Peyer's patch (tissue), 4 donors: Measurements from ENCODE around the gene SLC31A2. TPM values are rescaled to one million over a fixed set of nuclear protein-coding genes. Genes with fewer than 3 reads are reported as not detected.

ENCODE experiments used
- DNase-seq, 3 donors: peaks; one replicate each; pipeline ENCODE4 v3.0.0-alpha.2; 2017 to 2019
- H3K27ac ChIP-seq, 4 donors: fragments of 200-600 bp; sonication (generic); one replicate each; pipeline ENCODE4 v1.5.1; 2016 to 2019
- H3K27me3 ChIP-seq, 2 donors: fragments of 200-600 bp; sonication (generic); one replicate each; pipeline ENCODE4 v1.5.1; 2019
- H3K36me3 ChIP-seq, 3 donors: fragments of 200-600 bp; sonication (generic); one replicate each; pipeline ENCODE4 v1.5.1; 2016 to 2019
- H3K4me1 ChIP-seq, 4 donors: fragments of 200-600 bp; sonication (generic); one replicate each; pipeline ENCODE4 v1.5.1; 2016 to 2019
- H3K4me3 ChIP-seq, 4 donors: fragments of 200-600 bp; sonication (generic); 1 replicate in 3 of 4; 2 replicates in 1 of 4; pipeline ENCODE4 v1.5.1; 2016 to 2019; ENCODE audit warnings: mild to moderate bottlenecking in 1 of 4
- H3K9me3 ChIP-seq, 4 donors: fragments of 200-600 bp; sonication (generic); one replicate each; pipeline ENCODE4 v1.5.1; 2016 to 2019; ENCODE audit warnings: mild to moderate bottlenecking in 1 of 4
- POLR2A ChIP-seq, 2 donors: fragments of 450-650 bp; IDR thresholded peaks; one replicate each; pipeline ENCODE4 v1.5.1; 2017; ENCODE audit warnings: antibody characterized with exemption in 2 of 2, mild to moderate bottlenecking in 2 of 2, moderate library complexity in 2 of 2
- total RNA-seq, 4 donors: library from RNA; depleted of rRNA; stranded (reverse); fragments of >200 nt; gene quantifications; one replicate each; pipeline ENCODE4 v1.1.0, GENCODE V29; 2016
- TF ChIP-seq, protein P1 (sequence below), 6 experiments: fragments of 450-650 bp in 4 of 6; fragments of 200-600 bp in 2 of 6; sonication (generic) in 1 of 6; IDR thresholded peaks; one replicate each; pipeline ENCODE4 v1.5.1; 2017 to 2019; ENCODE audit warnings: antibody characterized with exemption in 6 of 6, mild to moderate bottlenecking in 3 of 6, moderate library complexity in 1 of 6

Gene SLC31A2
- total RNA-seq, 4 donors from 2014 or later = 12.4 to 116 (median 56.2) TPM

DNA sequence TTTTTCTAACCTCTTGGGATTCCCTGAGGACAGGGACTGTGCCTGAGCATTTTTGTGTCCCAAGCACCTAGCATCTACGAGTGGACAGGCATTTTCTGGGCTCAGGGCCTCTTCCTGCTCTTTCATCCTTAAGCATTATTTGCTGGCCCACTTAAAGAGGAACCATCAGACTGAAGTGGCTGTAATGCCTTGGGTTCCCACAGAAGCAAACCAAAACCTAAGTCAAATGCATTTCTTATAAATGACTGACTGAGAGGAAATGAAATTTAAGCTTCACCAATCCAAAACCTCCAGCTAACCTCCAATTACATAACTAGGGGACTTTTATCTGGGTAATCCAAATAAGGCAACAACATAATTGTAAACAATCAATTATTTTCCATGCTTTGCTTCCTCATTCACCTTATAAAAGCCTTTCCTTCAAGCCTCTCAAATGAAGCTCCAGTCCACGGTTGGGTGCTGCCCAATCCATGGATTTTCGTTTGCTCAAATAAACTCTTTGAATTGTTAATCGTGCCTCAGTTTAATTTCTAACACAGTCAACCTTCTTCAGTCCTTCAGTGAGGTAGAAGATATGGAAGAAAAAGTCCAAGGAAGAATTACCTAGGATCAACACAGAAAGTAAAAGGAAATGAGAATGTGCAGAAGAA lies 25.3 kb upstream of the SLC31A2 start:
- DNase-seq = no peak
- Histone ChIP-seq H3K27me3 (no peaks in the 10 kb centered on the region), H3K27ac (no peak overlapping the region), H3K4me1 (no peaks in the 10 kb centered on the region), H3K36me3 (no peaks in the 10 kb centered on the region), H3K9me3 (no peaks in the 10 kb centered on the region), H3K4me3 (no peak overlapping the region)
- TF ChIP-seq POLR2A (IDR thresholded peaks at IDR 0.05) = no peak
- TF ChIP-seq, protein P1, sequence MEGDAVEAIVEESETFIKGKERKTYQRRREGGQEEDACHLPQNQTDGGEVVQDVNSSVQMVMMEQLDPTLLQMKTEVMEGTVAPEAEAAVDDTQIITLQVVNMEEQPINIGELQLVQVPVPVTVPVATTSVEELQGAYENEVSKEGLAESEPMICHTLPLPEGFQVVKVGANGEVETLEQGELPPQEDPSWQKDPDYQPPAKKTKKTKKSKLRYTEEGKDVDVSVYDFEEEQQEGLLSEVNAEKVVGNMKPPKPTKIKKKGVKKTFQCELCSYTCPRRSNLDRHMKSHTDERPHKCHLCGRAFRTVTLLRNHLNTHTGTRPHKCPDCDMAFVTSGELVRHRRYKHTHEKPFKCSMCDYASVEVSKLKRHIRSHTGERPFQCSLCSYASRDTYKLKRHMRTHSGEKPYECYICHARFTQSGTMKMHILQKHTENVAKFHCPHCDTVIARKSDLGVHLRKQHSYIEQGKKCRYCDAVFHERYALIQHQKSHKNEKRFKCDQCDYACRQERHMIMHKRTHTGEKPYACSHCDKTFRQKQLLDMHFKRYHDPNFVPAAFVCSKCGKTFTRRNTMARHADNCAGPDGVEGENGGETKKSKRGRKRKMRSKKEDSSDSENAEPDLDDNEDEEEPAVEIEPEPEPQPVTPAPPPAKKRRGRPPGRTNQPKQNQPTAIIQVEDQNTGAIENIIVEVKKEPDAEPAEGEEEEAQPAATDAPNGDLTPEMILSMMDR (IDR thresholded peaks at IDR 0.05) = no peak

DNA sequence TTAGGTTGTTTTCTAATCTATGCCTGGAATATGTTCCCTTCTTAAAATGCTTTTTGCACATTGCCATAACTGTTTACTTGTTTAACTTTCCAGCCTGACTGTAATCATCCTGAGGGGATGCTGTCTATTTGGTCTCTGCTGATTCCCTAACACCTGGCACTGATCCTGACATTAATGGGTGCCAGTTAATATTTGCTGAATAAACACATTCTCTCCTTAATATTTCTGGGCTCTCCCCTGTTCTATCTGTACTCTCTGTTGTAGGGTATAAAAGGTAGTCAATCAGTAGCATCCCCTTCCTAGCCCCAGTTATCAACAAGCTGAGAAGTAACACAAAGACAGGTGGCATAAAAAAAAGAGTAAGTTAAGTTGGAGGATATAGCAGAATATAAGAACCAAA lies 21.3 kb upstream of the SLC31A2 start:
- no peak for DNase-seq
- H3K27ac ChIP-seq = no peak overlapping the region
- no peaks in the 10 kb centered on the region for H3K4me1 ChIP-seq
- no peak overlapping the region for H3K4me3 ChIP-seq
- no peaks in the 10 kb centered on the region for H3K36me3 ChIP-seq
- no peaks in the 10 kb centered on the region for H3K27me3 ChIP-seq
- no peaks in the 10 kb centered on the region for H3K9me3 ChIP-seq
- TF ChIP-seq, protein P1 (IDR thresholded peaks at IDR 0.05) = no peak
- no peak for TF ChIP-seq POLR2A (IDR thresholded peaks at IDR 0.05)

DNA sequence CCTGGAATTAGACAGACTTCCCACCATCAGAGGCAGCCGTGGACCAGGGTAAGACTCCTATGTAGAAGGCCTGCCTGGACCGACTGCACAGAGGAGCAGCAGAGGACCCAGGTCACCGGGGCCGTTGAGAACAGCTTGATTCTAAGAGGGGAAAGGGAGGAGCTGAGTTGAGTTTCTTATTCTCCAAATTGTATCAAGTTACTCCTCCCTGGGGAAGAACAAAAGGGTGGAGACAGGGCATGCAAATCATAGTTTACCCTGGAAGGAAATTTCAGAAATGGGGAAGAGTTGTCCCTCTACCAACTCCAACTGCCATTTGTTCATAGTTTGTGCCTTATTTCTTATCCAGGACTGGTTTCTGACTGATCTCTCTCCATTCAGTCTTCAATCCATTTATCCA lies 20.9 kb upstream of the SLC31A2 start:
- H3K36me3 ChIP-seq = no peaks in the 10 kb centered on the region
- TF ChIP-seq POLR2A (IDR thresholded peaks at IDR 0.05) = no peak
- TF ChIP-seq, protein P1 (IDR thresholded peaks at IDR 0.05) = no peak
- no peaks in the 10 kb centered on the region for H3K27me3 ChIP-seq
- no peak for DNase-seq
- no peaks in the 10 kb centered on the region for H3K9me3 ChIP-seq
- H3K4me1 ChIP-seq = no peaks in the 10 kb centered on the region
- no peak overlapping the region for H3K4me3 ChIP-seq
- no peak overlapping the region for H3K27ac ChIP-seq

DNA sequence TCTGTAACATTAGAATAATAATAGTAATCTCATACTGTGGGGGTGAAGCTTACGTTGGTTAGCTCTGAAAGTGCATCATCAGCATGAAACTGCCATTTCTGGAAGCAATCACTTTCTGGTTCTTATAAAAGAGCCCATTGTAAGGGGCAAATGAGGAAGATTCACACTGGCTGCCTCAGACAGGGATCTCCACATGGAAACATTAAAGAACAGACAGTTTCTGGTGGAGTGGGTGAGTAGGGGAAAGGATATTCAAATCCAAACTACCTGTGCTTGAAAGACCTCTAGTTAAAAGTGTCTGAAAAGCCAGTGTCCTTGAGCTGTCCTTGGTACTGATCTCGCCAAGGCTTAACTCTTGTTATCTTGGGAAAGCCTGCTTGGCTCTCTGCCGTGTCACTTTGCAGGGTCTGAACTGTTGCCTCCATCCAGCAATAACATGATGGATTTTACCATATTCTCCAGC lies 19.1 kb upstream of the SLC31A2 start:
- Histone ChIP-seq H3K27ac (no peak overlapping the region), H3K4me1 (no peaks in the 10 kb centered on the region), H3K9me3 (no peaks in the 10 kb centered on the region), H3K4me3 (no peak overlapping the region), H3K27me3 (no peaks in the 10 kb centered on the region), H3K36me3 (no peaks in the 10 kb centered on the region)
- no peak for DNase-seq
- TF ChIP-seq POLR2A (IDR thresholded peaks at IDR 0.05) = no peak

DNA sequence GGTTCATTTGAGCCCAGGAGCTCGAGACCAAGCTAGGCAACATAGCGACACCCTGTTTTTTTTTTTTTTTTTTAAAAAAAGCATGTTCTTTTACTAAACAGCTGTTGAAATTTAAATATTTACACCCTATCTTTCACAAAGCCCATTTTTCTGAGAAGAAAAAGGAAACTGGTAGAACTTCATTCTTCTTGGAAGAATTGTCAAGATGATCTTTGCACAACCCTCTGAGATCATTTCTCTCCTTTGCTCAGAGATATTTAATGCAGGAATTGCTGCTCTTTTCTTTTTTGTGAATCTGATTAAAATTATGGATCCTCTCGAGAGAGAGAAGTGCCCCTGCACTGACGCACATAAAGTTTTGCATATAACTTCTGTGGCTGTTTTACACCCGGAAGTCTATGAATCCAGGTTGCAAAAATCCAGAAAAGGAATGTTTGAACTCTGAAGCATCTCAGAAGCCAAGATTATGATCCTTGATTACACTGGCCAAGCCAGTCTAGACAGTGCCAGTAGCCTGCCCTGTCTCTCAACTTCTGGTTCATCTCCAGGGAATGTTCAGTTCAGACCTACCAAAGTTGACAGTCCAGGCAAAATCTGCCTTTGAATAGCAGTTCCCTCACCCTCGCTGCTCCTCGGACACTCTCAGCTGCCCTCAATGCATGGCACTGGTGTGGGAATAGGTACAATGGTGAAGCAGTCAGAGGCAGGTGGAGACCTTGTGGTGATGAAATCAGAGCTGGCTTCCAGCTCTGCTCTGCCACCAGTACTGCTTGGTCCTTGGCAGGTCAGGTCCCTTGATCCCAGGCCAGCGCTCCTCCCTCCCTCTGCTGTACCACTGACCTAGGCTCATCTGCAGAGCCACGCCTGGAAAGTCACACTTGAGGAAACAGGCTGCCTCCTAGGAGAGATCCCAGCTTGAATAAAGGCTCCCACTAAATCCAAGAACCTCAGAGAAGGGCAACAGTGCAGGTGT lies 13.3 kb upstream of the SLC31A2 start:
- TF ChIP-seq POLR2A (IDR thresholded peaks at IDR 0.05) = no peak
- no peak for DNase-seq
- Histone ChIP-seq H3K4me1 (no peaks in the 10 kb centered on the region), H3K9me3 (no peaks in the 10 kb centered on the region), H3K27ac (no peak overlapping the region), H3K4me3 (no peak overlapping the region), H3K36me3 (no peaks in the 10 kb centered on the region), H3K27me3 (no peaks in the 10 kb centered on the region)

DNA sequence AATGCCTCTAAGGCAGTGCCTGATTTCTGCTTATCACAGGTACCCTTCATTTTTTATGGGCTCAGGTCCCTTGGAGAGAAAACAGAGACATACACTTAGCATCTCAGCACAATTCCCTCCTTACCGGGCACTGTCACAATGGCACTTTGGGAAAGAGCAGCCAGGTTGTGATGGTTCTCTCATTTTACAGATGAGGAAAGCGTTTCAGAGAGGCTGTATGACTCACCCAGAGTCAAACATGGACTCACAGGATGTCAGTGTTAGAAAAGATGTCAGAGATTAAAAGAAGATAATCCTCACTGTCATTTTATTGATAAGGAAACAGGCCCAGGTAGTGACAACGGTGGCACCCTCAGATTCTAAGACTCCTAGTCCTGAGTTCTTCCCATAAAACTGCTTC lies 12.0 kb upstream of the SLC31A2 start:
- no peaks in the 10 kb centered on the region for H3K4me1 ChIP-seq
- TF ChIP-seq, protein P1 (IDR thresholded peaks at IDR 0.05) = no peak
- TF ChIP-seq POLR2A (IDR thresholded peaks at IDR 0.05) = no peak
- H3K36me3 ChIP-seq = no peaks in the 10 kb centered on the region
- H3K27me3 ChIP-seq = no peaks in the 10 kb centered on the region
- H3K9me3 ChIP-seq = no peaks in the 10 kb centered on the region
- H3K4me3 ChIP-seq = no peak overlapping the region
- H3K27ac ChIP-seq = no peak overlapping the region
- no peak for DNase-seq
